ENCODE measurements around the gene TRIM46.
"Not testable (repeated sequence)": the region's sequence is repeated elsewhere in the genome, so short reads cannot be mapped to it uniquely, and the experiment has no call there.

Gene TRIM46

DNA sequence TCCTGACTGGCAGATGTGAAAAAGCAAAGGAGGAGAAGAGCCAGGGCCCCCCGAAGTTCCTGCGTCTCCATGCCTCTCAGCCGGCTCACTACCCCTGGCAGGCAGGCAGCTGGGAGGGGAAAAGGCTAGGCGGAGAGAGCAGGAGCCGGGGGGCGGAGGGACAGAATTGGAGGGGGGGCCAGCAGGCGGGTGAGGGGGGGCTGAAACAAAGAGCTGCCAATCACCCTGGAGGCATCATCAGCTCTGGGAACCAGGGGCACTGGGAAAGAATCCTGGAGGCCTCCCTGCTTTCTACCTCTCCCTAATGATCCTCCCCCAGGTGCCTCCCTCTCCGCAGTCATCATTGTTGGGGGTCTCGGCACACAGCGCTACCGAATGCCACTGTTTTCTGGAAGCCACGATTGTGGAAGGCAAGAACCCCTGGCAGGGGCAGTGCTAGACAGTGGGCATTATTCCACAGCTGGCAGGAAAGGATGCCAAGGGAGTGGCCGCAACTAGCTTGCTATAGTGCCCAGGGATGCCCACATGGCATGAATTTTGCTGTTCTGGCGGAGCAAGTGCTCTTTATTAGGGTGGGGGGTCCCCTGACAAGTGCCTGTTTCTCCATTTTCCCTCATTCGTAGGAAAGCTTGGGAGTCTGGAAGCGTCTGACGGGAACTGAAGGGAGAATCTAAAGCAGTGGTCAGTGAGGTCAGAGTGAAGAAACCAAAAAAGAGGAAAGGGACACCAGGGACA, 34.3 kb downstream of the TRIM46 start, which contains the start of gene THBS3:
THBS3 (minus strand) TSS at position 92 of the 735 bp plus-strand sequence; CDS start at position 71, 21 bp downstream.
- Mint-ChIP-seq H3K9me3 (no peaks in the 10 kb centered on the region), H3K27ac (peak within 1 kb of the TSS; percentile 92), H3K27me3 (ENCODE audit: low read depth) (no peaks in the 10 kb centered on the region), H3K36me3 (ENCODE audit: low read depth) (peaks cover 7% of the 10 kb centered on the region), H3K4me1 (ENCODE audit: low read depth) (peaks cover 25% of the 10 kb centered on the region), H3K4me3 (peak within 1 kb of the TSS; percentile 95)
- DNase-seq (ENCODE audit: low spot score) = no peak

GRCh38 chr1:155208541-155209311, 35.1 kb downstream of the TRIM46 start, which contains the start of gene MTX1:
Gene MTX1 (plus strand): TSS chr1:155208695. CDS start chr1:155208805, 110 bp downstream.
- DNase-seq (ENCODE audit: low spot score) = peak; percentile 86
- peaks cover 25% of the 10 kb centered on the region for H3K4me1 Mint-ChIP-seq (ENCODE audit: low read depth)
- H3K27me3 Mint-ChIP-seq (ENCODE audit: low read depth) = no peaks in the 10 kb centered on the region
- H3K9me3 Mint-ChIP-seq = no peaks in the 10 kb centered on the region
- peak within 1 kb of the TSS; percentile 92 for H3K27ac Mint-ChIP-seq
- H3K36me3 Mint-ChIP-seq (ENCODE audit: low read depth) = peaks cover 7% of the 10 kb centered on the region
- H3K4me3 Mint-ChIP-seq = peak within 1 kb of the TSS; percentile 95

GRCh38 chr1:155209312-155209721, 35.7 kb downstream of the TRIM46 start:
- Mint-ChIP-seq H3K27ac (peak overlapping the region; percentile 91), H3K27me3 (ENCODE audit: low read depth) (no peaks in the 10 kb centered on the region), H3K9me3 (no peaks in the 10 kb centered on the region), H3K4me3 (peak overlapping the region; percentile 95), H3K4me1 (ENCODE audit: low read depth) (peaks cover 25% of the 10 kb centered on the region), H3K36me3 (ENCODE audit: low read depth) (peaks cover 7% of the 10 kb centered on the region)
- no peak for DNase-seq (ENCODE audit: low spot score)

DNA sequence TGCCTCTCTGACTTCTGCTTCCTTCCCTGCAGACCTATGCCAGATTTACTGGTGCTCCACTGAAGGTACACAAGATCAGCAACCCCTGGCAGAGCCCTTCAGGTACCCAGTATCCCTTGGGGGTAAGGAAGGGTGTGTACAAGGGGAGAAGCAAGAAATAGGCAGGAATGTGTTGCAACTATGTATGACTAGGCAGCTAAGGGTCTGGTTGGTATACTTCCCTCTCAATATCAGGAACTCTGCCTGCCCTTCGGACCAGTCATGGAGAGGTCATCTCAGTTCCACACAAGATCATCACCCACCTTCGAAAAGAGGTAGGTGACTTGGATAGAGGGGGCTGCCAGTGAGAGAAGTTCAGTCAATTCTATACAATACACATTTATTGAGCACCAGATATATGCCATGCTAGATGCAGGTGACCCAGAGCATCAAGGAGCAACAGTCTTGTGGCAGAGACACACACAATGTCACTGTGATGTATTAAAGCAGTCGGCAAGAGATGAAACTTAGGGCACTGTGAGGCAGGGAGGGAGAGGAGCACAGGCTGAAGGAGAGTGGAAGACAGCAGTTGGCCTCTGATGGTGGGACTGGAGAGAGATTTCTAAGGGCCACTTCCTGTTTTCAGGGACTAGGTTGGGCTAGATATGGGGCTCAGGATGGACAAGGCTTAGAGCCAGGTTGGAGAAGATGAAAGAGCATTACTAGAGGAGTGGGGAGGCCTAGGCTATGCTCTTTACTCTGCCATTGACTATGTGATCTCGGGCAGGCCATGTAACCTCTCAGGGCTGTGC, 36.9 kb downstream of the TRIM46 start:
- H3K9me3 Mint-ChIP-seq = no peaks in the 10 kb centered on the region
- DNase-seq (ENCODE audit: low spot score) = no peak
- H3K4me3 Mint-ChIP-seq = peak overlapping the region; percentile 42
- no peaks in the 10 kb centered on the region for H3K27me3 Mint-ChIP-seq (ENCODE audit: low read depth)
- H3K36me3 Mint-ChIP-seq (ENCODE audit: low read depth) = peaks cover 12% of the 10 kb centered on the region
- H3K27ac Mint-ChIP-seq = no peak overlapping the region
- H3K4me1 Mint-ChIP-seq (ENCODE audit: low read depth) = peaks cover 28% of the 10 kb centered on the region

GRCh38 chr1:155211381-155212050, 37.9 kb downstream of the TRIM46 start:
- not testable (repeated sequence) for H3K9me3 Mint-ChIP-seq, H3K4me3 Mint-ChIP-seq

DNA sequence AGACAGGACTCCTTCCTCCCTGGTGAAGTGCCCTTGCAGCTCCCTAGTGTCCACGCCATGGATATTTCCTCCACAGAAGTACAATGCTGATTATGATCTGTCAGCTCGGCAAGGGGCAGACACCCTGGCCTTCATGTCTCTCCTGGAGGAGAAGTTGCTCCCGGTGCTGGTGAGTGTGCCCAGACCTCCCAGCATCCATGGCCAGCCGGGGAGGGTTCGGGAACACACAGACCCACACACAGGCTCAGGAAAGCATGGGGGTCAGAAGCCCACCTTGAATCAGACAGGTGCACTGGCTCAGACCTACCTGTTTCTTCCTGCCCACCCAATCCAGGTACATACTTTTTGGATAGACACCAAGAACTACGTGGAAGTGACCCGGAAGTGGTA, 38.4 kb downstream of the TRIM46 start:
- H3K36me3 Mint-ChIP-seq (ENCODE audit: low read depth) = peaks cover 14% of the 10 kb centered on the region
- H3K4me3 Mint-ChIP-seq; H3K9me3 Mint-ChIP-seq; H3K27ac Mint-ChIP-seq; H3K27me3 Mint-ChIP-seq (ENCODE audit: low read depth); DNase-seq (ENCODE audit: low spot score): not testable (repeated sequence)
- H3K4me1 Mint-ChIP-seq (ENCODE audit: low read depth) = peaks cover 24% of the 10 kb centered on the region

More at GRCh38 chr1:155211381-155212050, 37.9 kb downstream of the TRIM46 start:
- Mint-ChIP-seq H3K36me3 (ENCODE audit: low read depth) (peaks cover 14% of the 10 kb centered on the region), H3K4me1 (ENCODE audit: low read depth) (peaks cover 28% of the 10 kb centered on the region)
- H3K27me3 Mint-ChIP-seq (ENCODE audit: low read depth); H3K27ac Mint-ChIP-seq; DNase-seq (ENCODE audit: low spot score): not testable (repeated sequence)

- Mint-ChIP-seq H3K4me1 (ENCODE audit: low read depth) (peaks cover 20% of the 10 kb centered on the region), H3K27ac (peak overlapping the region; percentile 78), H3K36me3 (ENCODE audit: low read depth) (peaks cover 17% of the 10 kb centered on the region)
- not testable (repeated sequence) for H3K9me3 Mint-ChIP-seq; H3K27me3 Mint-ChIP-seq (ENCODE audit: low read depth); DNase-seq (ENCODE audit: low spot score); H3K4me3 Mint-ChIP-seq
Measured at GRCh38 chr1:155214702-155215101, 41.1 kb downstream of the TRIM46 start.

- Mint-ChIP-seq H3K4me3 (peak overlapping the region; percentile 29), H3K27me3 (ENCODE audit: low read depth) (no peaks in the 10 kb centered on the region), H3K4me1 (ENCODE audit: low read depth) (peaks cover 20% of the 10 kb centered on the region), H3K36me3 (ENCODE audit: low read depth) (peaks cover 11% of the 10 kb centered on the region), H3K9me3 (no peaks in the 10 kb centered on the region), H3K27ac (peak overlapping the region; percentile 81)
- DNase-seq (ENCODE audit: low spot score) = no peak
Measured at GRCh38 chr1:155218854-155219591, 45.4 kb downstream of the TRIM46 start.

- no peak for DNase-seq (ENCODE audit: low spot score)
- peak overlapping the region; percentile 81 for H3K27ac Mint-ChIP-seq
- H3K4me3 Mint-ChIP-seq = peak overlapping the region; percentile 29
- no peaks in the 10 kb centered on the region for H3K27me3 Mint-ChIP-seq (ENCODE audit: low read depth)
- H3K36me3 Mint-ChIP-seq (ENCODE audit: low read depth) = peaks cover 15% of the 10 kb centered on the region
- no peaks in the 10 kb centered on the region for H3K9me3 Mint-ChIP-seq
- H3K4me1 Mint-ChIP-seq (ENCODE audit: low read depth) = peaks cover 20% of the 10 kb centered on the region
Measured at GRCh38 chr1:155219592-155220031, 46.0 kb downstream of the TRIM46 start.

- H3K4me3 Mint-ChIP-seq; DNase-seq (ENCODE audit: low spot score); H3K27me3 Mint-ChIP-seq (ENCODE audit: low read depth); H3K9me3 Mint-ChIP-seq: not testable (repeated sequence)
- H3K4me1 Mint-ChIP-seq (ENCODE audit: low read depth) = peaks cover 19% of the 10 kb centered on the region
- peak overlapping the region; percentile 81 for H3K27ac Mint-ChIP-seq
- H3K36me3 Mint-ChIP-seq (ENCODE audit: low read depth) = peaks cover 10% of the 10 kb centered on the region
Measured at GRCh38 chr1:155220211-155220965, 46.7 kb downstream of the TRIM46 start.

DNA sequence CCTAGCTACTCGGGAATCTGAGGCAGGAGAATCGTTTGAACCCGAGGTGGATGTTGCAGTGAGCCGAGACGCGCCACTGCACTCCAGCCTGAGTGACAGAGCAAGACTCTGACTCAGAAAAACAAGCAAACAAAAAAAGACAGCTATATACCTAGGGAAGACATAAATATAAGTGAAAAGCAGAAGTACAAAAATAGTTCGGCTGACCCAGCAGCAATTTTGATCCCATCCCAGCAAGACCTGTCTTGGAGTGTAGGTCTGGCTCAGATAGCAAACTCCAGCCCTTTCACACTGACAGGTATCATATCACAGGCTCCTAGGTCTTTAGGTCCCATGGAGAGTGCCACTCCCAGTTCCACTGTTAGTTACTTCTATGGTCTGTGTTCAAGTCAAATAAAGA, 49.4 kb downstream of the TRIM46 start:
- Mint-ChIP-seq H3K4me1 (ENCODE audit: low read depth) (peaks cover 32% of the 10 kb centered on the region), H3K9me3 (no peaks in the 10 kb centered on the region)

DNA sequence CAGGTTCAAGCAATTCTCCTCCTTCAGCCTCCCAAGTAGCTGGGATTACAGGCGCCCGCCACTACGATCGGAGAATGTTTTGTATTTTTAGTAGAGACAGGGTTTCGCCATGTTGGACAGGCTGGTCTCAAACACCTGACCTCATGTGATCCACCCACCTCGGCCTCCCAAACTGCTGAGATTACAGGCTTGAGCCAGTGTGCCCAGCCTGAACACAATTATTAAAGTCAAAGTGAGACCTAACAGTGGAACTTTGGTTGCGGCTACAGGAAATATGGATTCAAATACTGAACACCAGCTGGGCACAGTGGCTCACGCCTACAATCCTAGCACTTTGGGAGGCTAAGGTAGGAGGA, 51.7 kb downstream of the TRIM46 start:
- Mint-ChIP-seq H3K27ac (peak overlapping the region; percentile 41), H3K4me3 (peak overlapping the region; percentile 97), H3K4me1 (ENCODE audit: low read depth) (peaks cover 19% of the 10 kb centered on the region)

More for the DNA sequence above, 49.4 kb downstream of the TRIM46 start:
- Mint-ChIP-seq H3K27me3 (ENCODE audit: low read depth) (no peaks in the 10 kb centered on the region), H3K27ac (peak overlapping the region; percentile 31), H3K36me3 (ENCODE audit: low read depth) (peaks cover 14% of the 10 kb centered on the region), H3K4me3 (no peak overlapping the region)
- no peak for DNase-seq (ENCODE audit: low spot score)

More for the DNA sequence above, 51.7 kb downstream of the TRIM46 start:
- H3K27me3 Mint-ChIP-seq (ENCODE audit: low read depth); DNase-seq (ENCODE audit: low spot score); H3K9me3 Mint-ChIP-seq: not testable (repeated sequence)
- peaks cover 11% of the 10 kb centered on the region for H3K36me3 Mint-ChIP-seq (ENCODE audit: low read depth)
